ENCODE results near the gene C16orf46. TPM values are rescaled to one million over a fixed set of nuclear protein-coding genes. Genes with fewer than 3 reads are reported as not detected.

The C16orf46 gene
- total and polyA plus RNA-seq, 2 of the 13 experiments (the other 11 are each of a cell fraction or from before 2014, with no cell fraction given): 0.38 to 0.55 TPM

GRCh38 chr16:81077076-81077940 is at the start of gene C16orf46 (continued):
- TF ChIP-seq ZXDC (CRISPR knock-in tag; IDR thresholded peaks at IDR 0.05): peak; percentile 51; the same call in 1 of the 2 replicates
- peak; percentile 56; the same call in 1 of the 2 replicates for TF ChIP-seq SOX5 (CRISPR knock-in tag; IDR thresholded peaks at IDR 0.05; ENCODE audit: borderline replicate concordance)
- TF ChIP-seq ATRX (CRISPR knock-in tag; IDR thresholded peaks at IDR 0.05; ENCODE audit: borderline replicate concordance): no peak
- peak; percentile 86 for TF ChIP-seq IRF2 (CRISPR knock-in tag; IDR thresholded peaks at IDR 0.05)
- TF ChIP-seq ZFP91 (CRISPR knock-in tag; IDR thresholded peaks at IDR 0.05; ENCODE audit: borderline replicate concordance): peak; percentile 96
- TF ChIP-seq GRHL1 (CRISPR knock-in tag; conservative IDR thresholded peaks at IDR 0.05): no peak
- TF ChIP-seq MYPOP (CRISPR knock-in tag; IDR thresholded peaks at IDR 0.05): peak; percentile 67; the same call in 1 of the 2 replicates
- 0 out of 2 replicates have a peak, but pooled peaks have one; percentile 35 for TF ChIP-seq ZNF709 (CRISPR knock-in tag; IDR thresholded peaks at IDR 0.05)
- TF ChIP-seq DRAP1 (CRISPR knock-in tag; IDR thresholded peaks at IDR 0.05): peak; percentile 89
- no peak for TF ChIP-seq NONO (IDR thresholded peaks at IDR 0.05)
- TF ChIP-seq NONO (CRISPR knock-in tag; conservative IDR thresholded peaks at IDR 0.05): peak; percentile 91
- no peak for TF ChIP-seq ZNF496 (CRISPR knock-in tag; IDR thresholded peaks at IDR 0.05; ENCODE audit: insufficient replicate concordance)
- TF ChIP-seq THAP11 (CRISPR knock-in tag; IDR thresholded peaks at IDR 0.05): peak; percentile 86
- TF ChIP-seq GATA4 (IDR thresholded peaks at IDR 0.05; ENCODE audit: borderline replicate concordance, low read depth): 0 out of 2 replicates have a peak, but pooled peaks have one; percentile 44
- TF ChIP-seq NFE2L1 (CRISPR knock-in tag; IDR thresholded peaks at IDR 0.05; ENCODE audit: borderline replicate concordance): no peak
- TF ChIP-seq PHF21A (CRISPR knock-in tag; IDR thresholded peaks at IDR 0.05): peak; percentile 60; the same call in 1 of the 2 replicates
- peak; percentile 50; the same call in 1 of the 2 replicates for TF ChIP-seq ETS1 (CRISPR knock-in tag; IDR thresholded peaks at IDR 0.05)
- TF ChIP-seq BRD4 (CRISPR knock-in tag; IDR thresholded peaks at IDR 0.05): peak; percentile 75; the same call in 1 of the 2 replicates

Data from HepG2 (cell line).